Measurements from ENCODE around the gene PKDREJ.

The PKDREJ gene

GRCh38 chr22:46289244-46289891 lies 26.2 kb upstream of the PKDREJ start:
- DNase-seq = no peak

GRCh38 chr22:46288846-46289243 lies 25.7 kb upstream of the PKDREJ start:
- no peak for DNase-seq

- DNase-seq = peak; percentile 8
Observed at GRCh38 chr22:46287873-46288751, 25.0 kb upstream of the PKDREJ start.

GRCh38 chr22:46286941-46287872 lies 24.1 kb upstream of the PKDREJ start:
- no peak for DNase-seq

- DNase-seq = no peak
Observed at GRCh38 chr22:46286006-46286405, 22.9 kb upstream of the PKDREJ start.

- no peak for DNase-seq
Observed at GRCh38 chr22:46281866-46282678, 18.9 kb upstream of the PKDREJ start.

- no peak for DNase-seq
Observed at GRCh38 chr22:46280999-46281623, 18.0 kb upstream of the PKDREJ start.

- no peak for DNase-seq
Observed at GRCh38 chr22:46280063-46280817, 17.1 kb upstream of the PKDREJ start.

GRCh38 chr22:46278656-46279645 lies 15.8 kb upstream of the PKDREJ start:
- no peak for DNase-seq

- no peak for DNase-seq
Observed at GRCh38 chr22:46276563-46276962, 13.4 kb upstream of the PKDREJ start.

DNA sequence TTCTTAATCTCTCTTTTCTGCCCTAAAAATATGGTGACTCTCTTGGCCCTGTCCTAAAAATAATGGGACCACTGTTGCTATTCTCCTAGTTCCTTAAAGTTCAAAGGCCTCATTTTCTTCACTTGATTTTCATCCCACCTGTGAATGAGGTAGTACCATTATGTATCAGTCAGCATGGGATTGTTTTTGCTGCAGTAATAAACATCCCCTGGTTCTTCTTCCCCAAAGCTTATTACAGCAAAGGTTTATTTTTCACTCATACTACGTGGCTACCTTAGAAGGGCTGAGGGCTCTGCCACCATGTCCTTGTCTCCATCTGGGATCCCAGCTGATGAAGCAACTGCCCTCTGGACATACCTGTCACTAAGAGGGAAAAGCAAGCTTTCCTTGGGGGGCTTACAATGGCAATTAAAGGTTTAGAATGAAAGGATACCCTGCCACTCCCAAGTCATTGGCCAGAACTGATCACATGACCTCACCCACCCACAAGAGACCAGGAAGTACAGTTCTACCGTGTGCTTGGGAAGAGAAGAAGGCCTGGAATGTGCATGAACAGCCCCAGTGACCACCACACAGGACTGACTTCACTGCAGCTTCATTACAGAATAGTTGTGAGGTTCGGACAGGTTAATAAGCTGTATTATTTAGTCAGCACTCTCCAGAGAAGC lies 12.4 kb upstream of the PKDREJ start:
- DNase-seq = no peak

- no peak for DNase-seq
Observed at GRCh38 chr22:46274381-46274780, 11.2 kb upstream of the PKDREJ start.

GRCh38 chr22:46273432-46274148 lies 10.4 kb upstream of the PKDREJ start:
- DNase-seq = no peak

GRCh38 chr22:46272762-46273431 lies 9.8 kb upstream of the PKDREJ start:
- DNase-seq = no peak

- DNase-seq = no peak
Observed at GRCh38 chr22:46272196-46272595, 9.1 kb upstream of the PKDREJ start.

GRCh38 chr22:46269564-46269963 lies 6.4 kb upstream of the PKDREJ start:
- no peak for DNase-seq

- DNase-seq = peak; percentile 72
Observed at GRCh38 chr22:46267431-46268279, 4.5 kb upstream of the PKDREJ start, which contains the start of gene TTC38. Gene TTC38 (plus strand): TSS chr22:46268008. CDS start chr22:46268040, 32 bp downstream.
